ENCODE results near the gene LRFN4. TPM values are rescaled to one million over a fixed set of nuclear protein-coding genes. Genes with fewer than 3 reads are reported as not detected.

Gene LRFN4
- total RNA-seq (2021; ENCODE audit: unreplicated experiment), result 56.7 TPM
- polyA plus RNA-seq (2012; ENCODE audit: insufficient read length), result 63.5 TPM
- Bru-seq, nascent RNA, result percentile 48 among the genes with signal in this experiment
- BruChase-seq, experiment 1, labeled RNA remaining after a 2-hour chase, result percentile 72 among the genes with signal in this experiment
- percentile 81 among the genes with signal in this experiment for BruChase-seq, experiment 2, labeled RNA remaining after a 6-hour chase
- long read RNA-seq, transcript LRFN4-201 (2 exons, 2,431 nt), result major isoform, 58 of 105 reads
- long read RNA-seq, partial matches to known transcripts, result 0 of 105 reads
- long read RNA-seq, other reads (novel, unspliced or antisense), result 47 of 105 reads

GRCh38 chr11:66856496-66857233 is at the start of gene LRFN4:
Gene LRFN4 (plus strand): TSS chr11:66857064. CDS start chr11:66857745, 681 bp downstream.
- ChIA-PET POLR2A (interaction anchor here (0.6 to 1.0 kb wide), 2 partner anchors 13 to 128 kb away, joined by 5 to 8 read pairs; no protein-coding TSS in a partner anchor), CTCF (interaction anchor here (0.6 kb wide), 1 partner anchor 791 kb away, joined by 7 read pairs; no protein-coding TSS in a partner anchor)
- ATAC-seq (peak; percentile 62), DNase-seq (ENCODE audit: low read depth, low spot score) (no peak)
- Histone ChIP-seq H3K4me1 (ENCODE audit: control insufficient read depth, insufficient read depth, low read length) (peaks cover 22% of the 10 kb centered on the region), H3K27ac (ENCODE audit: low read length) (peak within 1 kb of the TSS; percentile 99), H3K36me3 (ENCODE audit: control insufficient read depth, insufficient read depth, low read length) (no peaks in the 10 kb centered on the region), H3K4me3 (ENCODE audit: low read depth in 2 of 2, low read length in 2 of 2) (peak within 1 kb of the TSS; percentile 77 to 79), H3K27me3 (ENCODE audit: control insufficient read depth, insufficient read depth, low read length) (no peaks in the 10 kb centered on the region), H3K9me3 (ENCODE audit: control insufficient read depth, insufficient read depth, low read depth, low read length) (no peaks in the 10 kb centered on the region)
- intact Hi-C loops (cut with micrococcal nuclease; ENCODE audit: unreplicated experiment) (no loop called here), in situ Hi-C loops (cut with HindIII; ENCODE audit: low pct_unique_long_range_greater_than_20kb, low sequenced_read_pairs) (no loop called here)
- no TSS peak for BruUV-seq (replicated peaks)
- TF ChIP-seq TCF7L2 (IDR thresholded peaks at IDR 0.05; ENCODE audit: low read depth, low read length), result no peak
- TF ChIP-seq SIN3A (IDR thresholded peaks at IDR 0.05; ENCODE audit: borderline replicate concordance, insufficient read depth, low read depth, low read length), result peak; percentile 28; the same call in 1 of the 2 replicates

- ATAC-seq (no peak), DNase-seq (ENCODE audit: low read depth, low spot score) (no peak)
- intact Hi-C loops (cut with micrococcal nuclease; ENCODE audit: unreplicated experiment) (no loop called here), in situ Hi-C loops (cut with HindIII; ENCODE audit: low pct_unique_long_range_greater_than_20kb, low sequenced_read_pairs) (no loop called here)
- ChIA-PET POLR2A (no interaction called here), CTCF (no interaction called here)
- no peaks in the 10 kb centered on the region for H3K9me3 ChIP-seq (ENCODE audit: control insufficient read depth, insufficient read depth, low read depth, low read length)
- H3K4me3 ChIP-seq (ENCODE audit: low read depth in 2 of 2, low read length in 2 of 2), result no peak overlapping the region
- BruUV-seq (replicated peaks), result no TSS peak
- no peak overlapping the region for H3K27ac ChIP-seq (ENCODE audit: low read length)
- no peaks in the 10 kb centered on the region for H3K27me3 ChIP-seq (ENCODE audit: control insufficient read depth, insufficient read depth, low read length)
- H3K36me3 ChIP-seq (ENCODE audit: control insufficient read depth, insufficient read depth, low read length), result no peaks in the 10 kb centered on the region
- TF ChIP-seq REST (IDR thresholded peaks at IDR 0.05; ENCODE audit: insufficient read depth in 1 of 2, low read depth in 2 of 2, low read length in 1 of 2) (no peak), SIN3A (IDR thresholded peaks at IDR 0.05; ENCODE audit: borderline replicate concordance, insufficient read depth, low read depth, low read length) (no peak), CTCF (IDR thresholded peaks at IDR 0.05) (no peak), POLR2AphosphoS5 (IDR thresholded peaks at IDR 0.05; ENCODE audit: low read depth, low read length) (no peak), TCF7L2 (IDR thresholded peaks at IDR 0.05; ENCODE audit: low read depth, low read length) (no peak)
- H3K4me1 ChIP-seq (ENCODE audit: control insufficient read depth, insufficient read depth, low read length), result no peaks in the 10 kb centered on the region
These were observed 47.3 kb upstream of the LRFN4 start for GRCh38 chr11:66809592-66809991.
